Activated CD4-positive, alpha-beta T cell treated with anti-CD3 and anti-CD28 coated beads, Interleukin-2, amount 50 U/mL, for 4 hours (primary cell): Measurements from ENCODE around the gene XYLT1.

Experiments
- DNase-seq, 2 experiments: peaks; one replicate each; pipeline ENCODE4 v3.0.0-alpha.2; 2020

XYLT1 gene

DNA sequence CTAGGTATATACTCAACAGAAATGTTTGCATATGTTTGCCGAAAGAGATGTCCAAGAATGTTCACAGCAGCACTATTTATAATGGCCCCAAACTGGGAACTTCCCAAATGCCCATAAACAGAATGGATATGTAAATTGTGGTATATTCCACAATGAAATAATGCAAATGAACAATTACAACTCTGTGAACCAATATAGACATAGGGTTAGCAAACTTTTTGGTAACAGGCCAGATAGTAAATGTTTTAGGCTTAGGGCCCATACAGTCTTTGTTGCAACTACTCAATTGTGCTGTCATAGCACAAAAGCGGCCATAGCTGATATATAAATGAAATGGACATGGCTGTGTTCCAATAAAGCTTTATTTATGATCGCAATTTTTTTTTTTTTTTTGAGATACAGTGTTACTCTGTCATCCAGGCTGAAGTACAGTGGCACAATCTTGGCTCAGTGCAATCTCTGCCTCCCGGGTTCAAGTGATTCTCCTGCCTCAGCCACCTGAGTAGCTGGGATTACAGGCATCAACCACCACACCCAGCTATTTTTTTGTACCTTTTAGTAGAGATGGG, 16.5 kb downstream of the XYLT1 start:
- DNase-seq, result no peak

DNA sequence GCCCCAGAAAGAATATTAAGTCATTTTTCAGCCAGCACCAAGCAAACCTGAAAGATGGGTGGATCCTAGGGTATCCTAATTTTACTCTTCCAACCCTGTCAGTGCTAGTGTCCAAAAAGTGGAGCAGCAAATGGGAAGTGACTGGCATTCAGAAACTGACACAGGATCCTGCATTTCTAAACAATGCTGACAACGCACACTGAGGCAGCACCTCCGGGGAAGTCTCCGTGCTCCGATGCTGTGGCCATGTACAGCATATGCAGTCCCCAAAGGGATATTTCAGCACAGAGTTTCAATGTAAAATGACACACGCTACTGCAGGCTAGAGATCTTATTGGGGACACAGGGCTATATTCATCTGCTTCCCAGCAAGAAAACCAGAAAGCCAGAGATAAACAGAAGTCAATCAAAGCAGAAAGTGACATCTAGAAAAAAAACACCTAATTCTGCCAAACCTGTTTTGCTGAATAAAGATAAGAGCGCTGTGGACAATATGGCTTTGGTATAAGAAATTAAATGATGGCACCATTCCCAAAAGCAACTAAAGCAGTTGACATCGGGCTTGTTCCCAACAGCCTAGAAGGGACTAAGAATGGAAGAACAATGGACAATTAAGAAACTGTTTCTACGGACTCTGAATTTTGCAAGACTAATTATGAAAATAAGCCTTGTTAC, 17.3 kb downstream of the XYLT1 start:
- no peak for DNase-seq

DNA sequence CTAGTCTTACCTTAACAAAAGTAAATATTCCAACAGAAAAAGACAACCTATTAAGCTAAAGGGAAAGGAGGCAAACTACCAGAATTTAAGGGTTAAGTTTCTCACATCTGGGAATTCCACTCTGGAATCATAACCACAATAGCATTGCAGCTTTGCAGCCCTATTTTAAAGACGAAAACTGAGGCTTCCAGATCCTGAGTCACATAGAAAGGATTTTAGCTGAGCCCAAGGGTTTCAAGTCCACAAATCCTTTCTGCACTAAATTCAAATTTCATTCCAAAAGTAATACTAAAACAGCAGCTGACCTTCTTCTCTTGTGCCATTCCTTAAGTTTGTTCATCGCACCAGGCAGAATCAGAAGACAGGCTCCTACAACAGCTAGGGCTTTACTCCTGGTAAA, 17.8 kb downstream of the XYLT1 start:
- no peak for DNase-seq

GRCh38 chr16:17451843-17452242, 18.9 kb downstream of the XYLT1 start:
- DNase-seq, result no peak

- DNase-seq, result no peak
Observed at GRCh38 chr16:17450291-17450690, 20.5 kb downstream of the XYLT1 start.

GRCh38 chr16:17448640-17449638, 21.8 kb downstream of the XYLT1 start:
- no peak for DNase-seq

DNA sequence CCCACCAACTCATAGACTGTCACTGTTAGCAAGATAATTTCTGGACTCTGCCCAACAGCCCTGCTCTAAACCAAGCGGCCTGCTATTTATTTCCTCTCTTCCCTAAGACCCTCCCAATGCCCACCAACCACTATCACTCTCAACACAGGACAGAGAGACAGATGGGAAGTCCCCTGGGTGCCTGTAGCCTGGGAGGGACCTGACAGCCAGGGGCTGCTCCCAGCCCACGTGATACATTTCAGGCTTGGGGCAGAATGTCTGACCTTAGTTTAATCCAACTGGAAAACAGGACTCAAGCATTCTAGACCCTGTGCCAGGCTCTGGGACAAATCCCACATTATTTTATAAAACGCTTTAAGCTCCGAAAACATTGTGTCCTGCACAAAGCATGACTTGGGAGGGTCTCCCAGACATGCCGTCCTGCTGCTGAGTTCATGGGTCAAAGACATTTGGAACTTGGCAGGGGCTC, 23.6 kb downstream of the XYLT1 start:
- DNase-seq, result no peak

DNA sequence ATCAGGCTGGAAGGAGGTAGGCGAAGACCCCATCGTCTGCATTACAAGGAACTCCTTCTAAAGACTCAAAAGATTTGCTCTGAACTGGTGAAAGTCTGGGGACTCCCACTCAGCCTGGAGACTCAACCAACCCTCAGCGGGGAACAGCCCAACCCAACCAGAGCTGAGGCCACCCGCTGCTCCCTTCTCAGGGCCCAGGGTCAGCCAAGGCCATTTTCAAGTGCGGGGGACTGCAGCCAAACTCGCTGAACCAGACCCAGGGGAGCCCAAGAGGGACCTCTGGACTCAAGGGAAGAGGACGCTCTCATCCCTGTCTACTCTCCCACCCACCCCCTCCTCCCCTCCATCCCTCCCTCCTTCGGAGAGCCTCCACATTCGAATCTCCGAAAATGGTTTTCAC, 24.1 kb downstream of the XYLT1 start:
- DNase-seq, result no peak

DNA sequence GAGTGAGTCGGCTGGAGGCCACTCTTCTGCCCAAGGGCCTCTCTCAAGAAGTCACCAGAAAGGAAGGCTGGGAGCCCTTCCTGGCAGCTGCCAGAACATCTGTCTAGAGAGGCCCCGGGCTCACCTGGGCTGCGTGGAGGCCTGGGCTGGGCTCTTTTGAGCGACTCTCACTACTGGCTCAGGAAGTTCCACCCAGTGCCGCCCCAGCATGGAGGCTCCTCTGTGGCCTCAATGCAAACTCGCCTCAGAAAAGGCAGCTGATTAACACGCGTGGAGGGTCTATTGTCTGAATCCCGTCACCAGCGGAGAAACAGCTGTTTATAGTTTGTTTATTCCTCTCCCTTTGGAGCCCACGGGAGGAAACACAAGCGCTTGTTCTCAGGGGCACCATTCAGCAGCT, 25.3 kb downstream of the XYLT1 start:
- no peak for DNase-seq

DNA sequence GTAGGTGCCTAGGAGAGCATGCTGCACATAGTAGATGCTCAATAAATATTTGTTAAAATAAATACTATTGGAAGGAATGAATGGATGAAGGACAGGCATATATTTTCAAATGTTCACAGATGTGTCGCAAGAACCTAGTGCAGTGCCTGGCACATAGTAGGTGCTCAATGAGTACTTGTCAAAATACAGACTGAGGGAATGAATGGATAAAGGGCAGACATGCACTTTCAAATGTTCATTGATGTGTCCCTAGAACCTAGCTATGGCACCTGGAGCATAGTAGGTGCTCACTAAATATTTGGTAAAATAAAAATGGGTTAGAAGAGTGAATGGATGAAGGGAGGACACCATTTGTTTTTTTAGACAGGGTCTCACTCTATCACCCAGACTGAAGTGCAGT, 26.1 kb downstream of the XYLT1 start:
- no peak for DNase-seq

DNA sequence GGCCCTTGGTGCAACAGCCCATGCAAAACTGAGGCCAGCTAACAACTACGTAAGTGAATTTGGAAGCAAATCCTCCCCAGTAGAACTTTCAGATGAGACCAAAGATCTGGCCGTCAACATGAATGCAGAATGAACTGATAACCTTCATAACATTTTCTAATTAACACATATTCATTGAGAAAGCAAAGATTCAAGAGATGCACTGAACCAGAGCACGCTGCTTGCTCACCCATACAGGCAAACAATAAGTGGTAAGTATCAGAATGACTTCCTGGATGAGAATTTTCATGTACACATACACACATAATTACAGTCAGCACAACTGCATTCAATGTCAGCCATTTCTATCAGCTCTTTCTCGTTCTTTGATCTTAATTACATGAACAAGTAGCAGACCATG, 30.6 kb downstream of the XYLT1 start:
- DNase-seq, result no peak

DNA sequence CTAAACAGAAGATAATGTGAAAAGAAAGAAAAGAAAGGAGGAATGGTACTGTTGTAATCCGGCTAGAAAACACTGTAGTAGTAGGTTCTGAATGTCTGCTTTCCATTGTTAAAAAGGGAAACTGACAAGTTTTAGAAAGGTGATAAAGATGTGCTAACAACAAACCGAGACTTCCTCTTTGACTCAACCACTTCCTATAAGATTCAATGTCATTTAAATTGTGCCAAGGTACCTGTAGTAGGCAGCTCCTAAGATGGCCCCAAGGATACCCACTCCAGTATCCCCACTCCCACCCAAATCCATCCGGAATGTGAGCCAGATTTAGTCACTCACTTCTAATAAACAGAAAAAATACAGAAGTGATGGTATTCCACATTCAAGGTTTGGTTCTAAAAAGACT, 31.2 kb downstream of the XYLT1 start:
- no peak for DNase-seq

DNA sequence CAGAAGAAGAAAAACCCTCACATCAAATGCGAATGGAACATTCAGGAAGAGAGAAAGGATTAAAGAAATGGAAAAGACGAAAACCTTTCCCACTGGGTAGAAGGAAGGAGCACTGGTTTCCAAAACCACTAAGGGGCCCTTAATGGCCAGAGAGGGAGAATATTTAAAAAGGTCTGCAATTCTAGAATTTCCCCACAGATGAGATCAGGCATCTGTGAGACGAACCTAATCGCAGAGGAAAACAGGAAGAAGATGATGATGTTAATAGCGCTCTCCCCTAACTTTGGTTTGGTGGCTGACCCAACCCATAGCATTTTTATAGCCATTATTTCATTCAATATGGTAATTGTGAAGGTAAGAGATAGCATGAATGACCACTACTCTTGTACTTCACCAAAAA, 32.8 kb downstream of the XYLT1 start:
- no peak for DNase-seq

- DNase-seq, result no peak
Observed at GRCh38 chr16:17437127-17437720, 33.5 kb downstream of the XYLT1 start.

GRCh38 chr16:17435318-17435717, 35.4 kb downstream of the XYLT1 start:
- no peak for DNase-seq

DNA sequence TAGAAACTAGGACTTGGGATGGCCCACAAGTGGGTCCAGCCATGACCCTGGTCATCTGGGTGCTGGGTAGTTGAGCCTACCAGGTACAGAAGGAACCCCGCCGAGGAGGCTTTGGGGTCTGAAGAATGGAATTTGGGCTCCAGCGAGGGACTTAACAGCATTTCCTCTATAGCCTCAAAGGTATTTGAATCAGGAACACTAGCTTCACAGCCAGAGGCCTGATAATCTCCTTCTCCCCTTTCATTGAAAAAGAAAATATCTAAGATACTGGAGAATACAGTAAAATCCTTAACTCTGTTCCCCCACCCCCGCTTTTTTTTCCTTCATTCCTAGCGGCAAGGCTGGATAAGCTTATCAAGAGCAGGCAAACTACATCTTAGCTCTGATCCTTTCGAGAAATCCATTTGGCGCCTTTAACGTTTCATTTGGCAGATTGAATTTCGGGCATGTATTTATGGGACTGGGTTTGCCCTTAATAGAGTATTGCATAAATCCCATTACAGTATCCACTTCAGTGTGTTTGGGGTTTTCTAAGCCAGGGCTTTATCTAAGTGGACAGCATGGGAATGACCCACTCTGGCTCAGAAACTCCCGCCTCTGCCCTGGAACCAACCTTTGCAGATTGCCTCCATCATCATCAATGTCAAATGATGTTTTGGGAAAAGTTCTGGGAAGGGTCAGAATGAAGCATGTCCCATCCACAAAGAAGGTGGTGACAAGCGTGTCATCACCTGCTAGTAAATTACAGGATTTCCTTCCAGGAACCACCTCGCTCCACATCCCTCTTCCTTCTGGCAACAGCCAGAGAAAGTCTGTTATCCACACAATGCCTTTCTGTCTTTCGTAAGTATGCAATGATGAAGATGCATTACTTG, 36.9 kb downstream of the XYLT1 start:
- no peak for DNase-seq

DNA sequence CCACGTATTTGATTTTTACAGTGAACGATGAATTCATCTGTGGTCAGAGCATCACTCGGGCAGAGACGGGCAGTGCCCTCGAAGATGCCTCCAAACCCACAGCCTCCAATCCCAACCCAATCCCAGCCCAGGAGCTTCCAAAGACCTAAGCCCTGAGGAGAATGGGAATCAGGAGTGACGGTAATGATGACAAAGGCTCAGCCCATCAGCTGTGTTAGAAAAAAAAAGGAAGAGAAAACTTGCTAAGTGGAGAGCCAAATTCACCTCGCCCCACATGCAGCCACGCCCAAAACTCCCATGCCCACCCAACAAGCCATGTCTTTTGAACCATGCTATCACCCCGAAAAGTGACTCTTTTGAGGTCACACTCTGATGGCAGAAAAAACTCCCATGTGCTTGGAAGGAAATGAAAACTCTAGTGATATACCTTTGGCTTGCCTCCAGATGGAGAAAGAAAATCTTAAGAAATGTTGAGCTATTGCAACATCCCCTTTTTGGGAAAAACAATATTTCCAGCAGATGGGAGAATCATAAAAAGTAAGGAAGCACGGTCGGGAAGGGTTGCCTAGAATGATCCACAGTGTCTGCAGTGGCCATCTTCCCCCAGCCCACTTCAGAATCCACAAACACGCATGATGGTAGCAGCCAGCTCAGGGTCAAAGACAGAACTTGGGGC, 37.7 kb downstream of the XYLT1 start:
- DNase-seq, result no peak

DNA sequence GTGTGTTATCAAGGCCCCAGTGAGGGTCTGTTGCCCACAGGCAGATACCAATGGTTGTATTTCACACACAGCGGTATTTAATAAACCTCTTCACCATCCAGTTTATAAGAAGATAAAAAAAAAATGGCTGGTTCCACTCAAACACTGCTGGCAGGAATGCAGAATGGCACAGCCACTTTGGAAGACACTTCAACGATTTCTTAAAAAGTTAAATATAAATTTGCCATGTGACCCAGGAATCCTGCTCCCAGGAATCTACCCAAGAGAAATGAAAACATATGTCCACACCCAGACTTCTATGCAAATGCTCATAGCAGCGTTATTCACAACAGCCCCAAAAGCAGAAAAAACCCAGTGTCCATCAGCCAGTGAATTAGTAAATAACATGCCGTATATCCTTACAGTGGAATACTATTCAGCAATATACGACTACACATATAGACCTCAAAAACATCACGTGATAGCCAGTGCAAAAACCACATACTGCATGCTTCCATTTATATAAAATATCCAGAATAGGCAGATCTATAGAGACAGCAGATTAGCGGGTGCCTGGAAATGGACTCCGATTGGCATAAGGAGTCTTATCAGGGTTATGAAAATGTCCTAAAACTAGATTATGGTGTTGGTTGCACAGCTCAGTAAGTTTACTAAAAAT, 38.7 kb downstream of the XYLT1 start:
- no peak for DNase-seq

DNA sequence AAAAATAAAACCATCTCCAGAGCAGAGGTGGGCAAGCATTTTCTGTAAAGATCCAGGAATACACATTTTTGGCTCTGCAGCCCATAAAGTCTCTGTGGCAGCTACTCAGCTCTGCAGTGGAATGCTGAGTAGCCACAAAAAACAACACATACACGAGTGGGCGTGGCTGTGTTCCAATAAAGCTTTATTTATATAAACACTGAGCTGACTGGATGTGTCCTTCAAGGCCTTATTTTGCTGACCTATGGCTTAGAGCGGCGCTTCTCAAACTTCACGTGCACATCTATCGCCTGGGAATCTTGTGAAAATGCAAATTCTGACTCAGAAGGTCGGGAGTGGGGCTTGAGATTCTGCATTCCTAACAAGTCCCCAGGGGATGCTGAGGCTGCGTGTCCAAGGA, 39.7 kb downstream of the XYLT1 start:
- no peak for DNase-seq

DNA sequence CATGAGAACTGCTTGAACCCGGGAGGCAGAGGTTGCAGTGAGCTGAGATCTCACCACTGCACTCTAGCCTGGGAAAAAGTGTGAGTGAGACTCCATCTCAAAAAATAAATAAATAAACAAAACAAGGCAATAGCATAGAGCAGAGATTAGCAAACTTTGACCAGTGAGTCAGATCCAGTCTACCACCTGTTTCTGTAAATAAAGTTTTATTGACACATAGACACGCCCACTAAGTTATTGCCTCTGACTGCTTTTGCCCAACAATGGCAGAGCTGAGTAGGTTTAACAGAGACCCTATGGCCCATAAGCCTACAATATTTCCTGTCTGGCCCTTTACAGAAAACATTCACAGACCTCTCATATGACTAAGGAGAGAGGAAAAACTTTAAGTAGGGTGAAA, 44.3 kb downstream of the XYLT1 start:
- DNase-seq, result no peak

GRCh38 chr16:17424771-17425170, 46.0 kb downstream of the XYLT1 start:
- DNase-seq, result no peak
